HG03575 (cell line): ENCODE measurements around the gene PRDM1.
A peak's percentile ranks its signal among the peaks of the same experiment; 100 is the strongest.

Experiments
- ATAC-seq: cut with Tn5 transposase; IDR thresholded peaks from one replicate; pipeline ENCODE4 v1.9.1; 2021; ENCODE audit not compliant: unreplicated experiment, insufficient number of reproducible peaks, low FRiP score; ENCODE audit errors: extremely low read depth

Gene PRDM1

DNA sequence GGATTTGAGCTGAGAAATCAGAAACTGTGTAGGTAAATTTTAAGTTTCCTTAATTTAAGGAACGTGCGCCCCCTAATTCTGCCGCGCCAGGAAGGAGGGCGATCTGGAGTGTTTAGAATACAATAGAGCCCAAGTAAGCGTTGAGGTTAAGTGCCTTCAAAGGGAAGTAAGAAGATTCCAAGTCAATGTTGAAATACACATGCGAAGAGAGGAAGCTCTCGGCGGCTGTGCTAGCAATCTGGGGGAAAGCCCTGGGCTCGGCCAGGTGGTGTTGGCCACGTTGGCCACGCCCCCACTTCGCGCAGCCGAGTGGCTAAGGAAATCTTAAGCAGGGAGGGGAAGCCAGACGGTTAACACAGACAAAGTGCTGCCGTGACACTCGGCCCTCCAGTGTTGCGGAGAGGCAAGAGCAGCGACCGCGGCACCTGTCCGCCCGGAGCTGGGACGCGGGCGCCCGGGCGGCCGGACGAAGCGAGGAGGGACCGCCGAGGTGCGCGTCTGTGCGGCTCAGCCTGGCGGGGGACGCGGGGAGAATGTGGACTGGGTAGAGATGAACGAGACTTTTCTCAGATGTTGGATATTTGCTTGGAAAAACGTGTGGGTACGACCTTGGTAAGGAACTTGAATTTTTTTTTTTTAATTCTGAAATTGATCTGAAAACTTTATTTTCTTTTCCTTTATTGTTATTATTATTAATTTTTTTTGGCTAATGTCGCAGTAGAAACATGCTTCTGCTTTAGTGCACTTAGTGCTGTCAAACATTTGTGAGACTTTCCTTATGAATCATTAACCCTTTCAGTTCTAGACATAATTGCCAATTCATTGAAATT, at the start of gene PRDM1:
TSS of gene PRDM1 (plus strand) at position 353 of the 830 bp plus-strand sequence. CDS start at position 571, 218 bp downstream.
- ATAC-seq: peak; percentile 57

DNA sequence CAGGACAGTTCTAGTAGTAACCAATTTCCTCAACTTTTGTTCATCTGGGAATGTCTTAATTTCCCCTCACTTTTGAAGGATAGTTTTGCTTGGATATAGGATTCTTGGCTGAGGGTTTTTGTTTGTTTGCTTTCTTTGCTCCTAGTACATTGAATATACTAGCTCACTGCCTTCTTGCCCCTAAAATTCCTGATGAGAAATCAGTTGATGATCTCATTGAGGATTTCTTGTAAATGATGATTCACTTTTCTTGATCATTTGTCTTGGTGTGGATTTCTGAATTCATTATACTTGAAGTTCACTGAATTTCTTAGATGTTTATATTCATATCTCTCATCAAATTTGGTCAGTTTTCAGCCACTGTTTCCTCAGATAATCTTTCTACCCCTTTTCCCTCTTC, 49.1 kb upstream of the PRDM1 start:
- no peak for ATAC-seq

DNA sequence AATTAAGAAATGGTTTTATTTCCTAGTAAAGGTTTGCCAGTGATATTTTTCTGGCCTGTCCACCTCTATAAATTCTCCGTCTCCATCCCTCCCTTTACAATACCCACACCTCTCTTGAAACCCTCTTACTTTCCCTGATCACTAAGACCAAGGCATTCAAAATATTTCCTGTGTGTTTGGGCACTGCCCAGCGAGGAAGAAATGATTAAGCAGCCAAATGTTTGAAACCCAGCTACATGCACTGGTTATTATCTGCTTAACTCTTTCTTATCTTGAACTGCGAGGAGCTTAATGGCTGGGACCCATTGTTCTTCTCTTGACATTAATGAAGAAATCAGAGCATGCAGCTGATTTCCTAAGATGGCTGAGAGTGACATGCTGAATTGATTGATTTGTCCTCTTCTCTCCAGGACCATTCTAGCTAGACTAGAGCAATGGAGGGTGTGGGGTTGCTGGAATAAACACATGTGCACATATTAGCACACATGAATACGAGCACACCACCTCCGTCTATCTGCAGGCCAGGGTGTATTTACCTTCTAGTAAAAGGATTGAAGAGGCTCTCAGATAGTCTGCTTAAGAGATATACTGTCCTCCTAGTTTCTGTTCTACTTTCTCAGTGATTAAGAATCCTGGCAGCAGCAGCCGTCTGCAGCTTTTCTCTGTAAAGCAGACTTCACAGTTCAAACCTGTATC, 46.1 kb upstream of the PRDM1 start:
- no peak for ATAC-seq

DNA sequence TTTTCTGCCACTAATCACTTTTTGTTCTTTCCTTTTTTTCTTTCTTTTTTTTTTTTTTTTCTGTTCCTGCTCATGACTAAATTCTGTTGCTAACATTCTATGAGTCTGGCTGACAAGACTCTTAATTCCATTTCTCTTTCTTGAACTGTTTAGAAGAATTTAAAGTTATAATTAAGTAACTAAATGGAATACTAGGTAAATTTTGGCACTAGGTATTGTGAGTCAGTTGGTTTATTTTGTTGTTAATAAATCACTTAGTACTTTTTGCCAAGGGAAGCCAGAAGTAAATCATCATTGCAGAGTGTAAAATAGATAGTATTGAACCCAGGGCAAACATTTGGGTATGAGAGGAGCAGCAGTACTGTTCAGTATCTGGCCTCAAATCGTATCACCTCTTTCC, 42.0 kb upstream of the PRDM1 start:
- ATAC-seq: no peak

DNA sequence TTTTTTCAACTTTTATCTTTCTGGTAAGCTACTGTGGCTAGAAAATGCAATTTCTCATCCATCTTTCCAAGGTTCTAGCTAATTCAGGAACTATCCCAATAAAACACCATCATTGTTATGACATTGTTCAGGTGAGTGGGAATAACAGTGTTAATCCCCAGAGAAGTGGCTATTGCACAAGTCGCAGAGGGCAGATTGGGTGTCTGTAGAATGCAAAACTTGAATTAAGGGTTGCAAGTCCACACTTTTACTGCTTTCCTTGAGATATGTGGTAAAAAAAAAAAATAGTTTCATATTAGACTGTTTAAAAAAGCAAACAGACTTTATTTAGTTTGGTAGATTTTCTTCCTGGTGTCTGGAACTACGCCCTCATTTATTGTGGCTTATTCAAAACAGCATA, 41.1 kb upstream of the PRDM1 start:
- ATAC-seq: no peak

DNA sequence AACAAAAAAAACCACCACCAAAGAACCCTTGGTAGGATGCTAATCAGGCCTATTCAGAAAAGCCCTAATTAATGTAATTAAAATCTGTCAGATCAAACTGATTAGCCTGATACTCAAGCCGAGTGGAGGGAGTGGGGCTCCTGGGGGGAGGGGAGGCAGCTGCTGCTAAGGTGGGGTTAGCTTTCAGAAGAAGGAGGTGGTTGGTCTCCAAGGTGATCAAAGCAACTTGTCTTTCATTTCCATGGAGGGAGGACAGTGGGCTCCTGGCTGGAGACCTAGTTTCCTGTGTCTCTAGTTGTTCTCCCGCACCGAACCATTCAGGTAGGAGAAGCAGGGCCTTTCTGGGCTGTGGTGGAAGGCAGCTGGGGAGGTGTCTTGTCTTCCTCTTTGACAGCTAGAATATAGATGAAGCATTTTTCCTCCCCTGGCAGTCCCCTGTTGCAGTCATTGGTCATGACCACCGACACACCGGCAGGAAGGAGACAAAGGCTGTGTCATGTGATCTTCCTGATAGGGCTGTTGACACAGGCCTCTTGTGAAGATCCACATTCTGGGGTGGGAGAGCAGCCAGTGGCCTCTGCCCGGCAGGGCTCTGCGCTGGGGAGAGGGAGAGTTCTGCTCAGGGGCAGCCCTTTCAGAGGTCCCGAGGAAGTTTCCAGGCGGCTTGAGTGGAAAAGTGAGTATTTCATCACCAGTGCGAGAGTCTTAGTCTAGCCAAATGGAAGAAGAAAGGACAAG, 39.9 kb upstream of the PRDM1 start:
- no peak for ATAC-seq

DNA sequence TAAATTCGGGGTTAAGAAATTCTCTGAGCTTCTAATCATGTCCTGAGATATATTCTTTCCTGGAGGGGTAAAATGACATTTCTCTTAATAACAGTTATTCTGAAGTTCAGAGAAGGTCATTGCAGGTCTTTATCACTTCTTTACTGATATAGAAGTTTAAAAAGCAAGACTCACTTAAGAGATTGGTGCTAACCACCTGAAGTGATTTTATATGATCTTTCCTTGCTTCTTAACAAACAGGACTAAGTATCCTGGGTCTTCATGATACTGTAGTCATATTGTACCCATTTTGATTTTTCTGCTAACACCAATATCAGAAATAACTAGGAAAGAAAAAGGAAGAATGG, 39.3 kb upstream of the PRDM1 start:
- ATAC-seq: no peak

DNA sequence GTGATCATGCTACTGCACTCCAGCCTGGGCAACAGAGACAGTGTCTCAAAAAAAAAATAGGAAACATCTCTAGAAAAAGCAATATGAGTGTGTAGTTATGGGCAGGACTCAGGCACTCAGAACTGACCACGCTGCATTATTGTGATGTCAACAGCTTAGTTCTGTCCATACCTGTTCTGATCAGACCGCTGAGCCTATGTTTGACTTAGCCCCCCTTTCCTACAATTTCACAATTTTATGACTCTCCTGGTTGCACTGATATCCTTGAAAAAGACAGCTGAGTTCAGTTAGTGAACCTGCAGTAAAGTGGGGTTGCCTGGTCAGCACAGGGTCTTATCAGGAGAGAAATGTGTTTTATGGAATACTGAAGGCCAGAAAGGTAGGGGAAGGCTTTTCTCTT, 37.8 kb upstream of the PRDM1 start:
- no peak for ATAC-seq

DNA sequence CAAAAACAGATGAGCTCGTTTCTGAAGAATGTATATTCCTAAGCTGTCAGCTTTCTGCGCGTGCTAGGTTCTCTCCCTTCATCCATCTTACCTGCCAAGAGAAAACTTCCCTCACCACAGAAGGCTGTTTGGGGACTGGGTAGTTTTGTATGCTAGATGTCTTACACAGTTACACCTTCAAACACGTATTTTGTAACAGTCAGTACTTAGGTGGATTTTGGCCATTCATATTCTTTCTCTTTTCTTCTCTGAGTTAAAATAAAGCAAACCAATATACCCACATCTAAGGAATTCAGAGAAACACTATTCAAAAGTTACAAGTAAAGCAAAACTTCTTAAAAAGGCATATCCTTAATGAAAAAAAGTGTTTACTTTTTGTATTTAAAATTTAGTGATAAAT, 35.6 kb upstream of the PRDM1 start:
- ATAC-seq: no peak

DNA sequence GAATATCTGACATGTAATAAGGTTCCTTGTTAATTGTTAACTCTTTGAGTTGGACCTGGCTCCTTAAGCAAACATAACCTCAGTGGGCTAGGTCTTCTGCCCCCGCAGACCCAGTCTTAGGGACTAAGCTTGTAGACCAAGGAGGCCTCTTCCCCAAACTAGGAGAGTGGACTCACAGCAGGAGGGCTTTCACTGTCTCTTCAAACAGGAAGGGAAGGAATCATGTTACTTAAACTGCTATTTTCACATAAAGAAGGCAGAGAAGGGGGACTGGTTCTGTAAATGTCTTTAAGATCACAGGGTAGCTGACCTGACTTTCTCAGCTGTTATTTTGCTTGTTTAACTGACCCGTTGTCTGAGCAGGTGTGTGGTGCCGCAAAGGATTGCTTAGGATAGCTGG, 34.9 kb upstream of the PRDM1 start:
- ATAC-seq: no peak

DNA sequence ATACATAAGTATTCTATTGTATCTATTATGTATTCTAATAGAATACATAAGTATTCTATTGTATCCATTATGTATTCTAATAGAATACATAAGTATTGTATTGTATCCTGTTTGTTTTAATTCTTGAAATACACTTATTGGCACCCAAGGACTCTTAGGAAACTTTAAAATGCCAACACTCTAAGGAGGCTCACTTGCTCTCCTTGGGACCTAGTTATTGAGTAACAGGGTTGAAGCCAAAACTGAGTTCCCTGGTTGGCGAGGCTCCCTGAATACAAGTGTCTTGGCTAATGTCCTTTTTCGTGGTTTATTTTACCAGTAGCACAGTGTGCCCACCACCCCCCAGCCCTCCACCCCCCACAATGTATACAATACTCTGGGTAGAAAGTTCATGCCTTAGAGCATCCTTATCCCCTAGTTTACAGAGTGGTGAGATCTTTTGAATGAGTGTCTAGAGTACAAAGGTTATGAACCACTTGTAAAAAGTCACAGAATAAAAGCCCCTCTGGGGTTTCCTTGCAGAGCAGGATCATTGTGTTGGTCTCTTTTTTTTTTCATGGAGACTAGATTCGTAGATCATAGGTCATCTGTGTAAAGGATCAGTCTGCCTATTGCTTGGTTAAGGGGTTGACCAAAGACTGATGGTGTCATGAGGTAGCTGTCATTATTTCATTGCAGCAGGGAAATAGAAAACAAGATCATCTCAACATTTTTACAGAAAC, 32.5 kb upstream of the PRDM1 start:
- no peak for ATAC-seq

DNA sequence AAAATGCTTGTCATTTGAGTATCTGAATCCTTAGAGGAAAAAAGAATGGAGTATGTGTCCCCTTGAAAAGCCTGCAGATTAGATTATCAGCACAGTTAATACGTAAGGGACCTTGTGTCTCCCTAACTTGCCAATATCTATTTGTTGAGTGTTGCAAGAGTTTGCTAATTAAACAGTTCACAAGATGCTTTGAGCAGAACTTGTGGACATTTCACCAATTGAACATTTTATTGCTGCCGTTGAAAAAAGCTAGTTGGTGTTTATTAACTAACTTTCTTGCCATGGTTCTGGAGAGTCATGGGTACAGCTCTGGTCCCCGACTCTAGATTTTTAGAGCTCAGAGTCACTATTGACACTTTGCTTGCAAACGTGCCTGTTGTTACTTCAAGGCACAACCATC, 30.6 kb upstream of the PRDM1 start:
- no peak for ATAC-seq

DNA sequence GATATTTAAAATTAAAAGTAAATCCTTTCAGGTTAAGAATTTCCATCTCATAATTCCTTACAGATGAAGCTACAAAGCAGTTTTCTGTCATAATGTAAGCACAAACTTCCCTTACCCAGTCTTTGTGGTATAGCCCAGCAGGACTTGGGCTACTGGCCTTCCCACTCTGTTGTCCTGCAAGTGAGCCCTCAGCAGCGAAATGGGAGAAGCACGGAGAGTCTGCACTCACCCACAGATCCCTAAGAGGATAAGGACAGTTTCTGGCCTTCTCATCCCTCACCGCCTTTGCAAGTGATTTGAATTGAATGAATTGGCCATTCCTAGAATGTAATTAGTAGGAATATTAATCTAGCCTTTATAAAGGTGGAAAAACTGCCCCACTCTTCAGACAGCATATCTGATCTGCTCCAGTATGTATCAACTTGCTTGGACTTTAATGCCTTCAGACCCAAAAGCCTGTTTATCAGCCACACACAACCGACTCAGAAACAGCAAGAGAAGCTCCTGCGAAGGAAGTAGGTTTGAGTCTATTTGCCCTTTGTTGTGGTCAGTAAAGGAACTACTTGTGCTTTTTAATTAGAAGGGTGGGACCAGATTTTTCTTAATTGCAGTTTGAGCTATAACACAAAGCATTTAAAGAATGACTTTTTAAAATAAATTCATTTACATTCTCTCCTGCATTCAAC, 29.9 kb upstream of the PRDM1 start:
- no peak for ATAC-seq

DNA sequence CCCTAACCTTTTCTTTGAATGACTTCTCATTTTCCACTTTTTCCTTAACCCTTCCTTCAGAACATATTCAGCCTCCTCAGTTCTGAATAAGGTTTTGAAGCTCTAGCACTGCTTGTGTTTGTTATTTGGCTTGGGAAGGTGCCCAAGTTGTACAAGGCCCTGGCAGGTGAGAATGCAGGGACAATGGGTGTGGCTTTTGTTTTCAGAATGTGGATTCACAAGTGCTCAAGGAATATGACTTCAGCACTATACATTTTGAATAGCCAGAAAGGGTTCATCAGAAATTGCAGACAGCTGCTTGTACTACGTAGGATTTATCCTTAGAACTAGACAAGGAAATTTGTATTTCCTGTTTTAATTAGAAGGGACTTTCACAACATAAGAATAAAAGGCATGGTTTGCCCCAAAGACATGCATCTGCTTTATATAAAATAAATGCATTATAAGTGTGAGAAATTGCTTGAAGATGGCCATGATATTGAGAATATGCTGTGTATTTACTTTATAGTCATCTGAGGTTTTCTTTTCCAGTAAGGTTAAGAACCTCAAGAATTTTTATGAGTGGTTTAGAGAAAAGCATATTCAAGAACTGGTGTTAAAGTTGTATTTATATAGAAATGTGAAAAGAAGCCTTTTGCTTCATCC, 29.3 kb upstream of the PRDM1 start:
- ATAC-seq: no peak

DNA sequence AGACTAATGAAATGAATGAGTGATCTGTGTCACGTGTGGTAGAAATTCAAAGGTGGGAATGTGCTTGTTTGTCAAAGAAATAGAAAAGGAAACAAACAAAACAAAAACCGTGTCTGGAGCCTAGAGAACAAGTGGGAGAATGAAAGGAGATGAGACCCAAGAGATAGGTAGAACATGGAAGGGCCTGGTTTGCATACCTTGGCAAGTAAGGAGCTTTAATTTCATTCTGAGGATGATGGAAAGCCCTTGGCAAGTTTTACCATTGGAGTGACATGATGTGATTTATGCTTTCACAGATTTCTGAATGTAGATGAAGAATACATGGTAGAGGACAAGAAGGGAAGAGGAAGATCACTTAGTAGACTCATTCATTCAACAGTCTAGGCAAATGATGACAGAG, 26.8 kb upstream of the PRDM1 start:
- ATAC-seq: no peak

DNA sequence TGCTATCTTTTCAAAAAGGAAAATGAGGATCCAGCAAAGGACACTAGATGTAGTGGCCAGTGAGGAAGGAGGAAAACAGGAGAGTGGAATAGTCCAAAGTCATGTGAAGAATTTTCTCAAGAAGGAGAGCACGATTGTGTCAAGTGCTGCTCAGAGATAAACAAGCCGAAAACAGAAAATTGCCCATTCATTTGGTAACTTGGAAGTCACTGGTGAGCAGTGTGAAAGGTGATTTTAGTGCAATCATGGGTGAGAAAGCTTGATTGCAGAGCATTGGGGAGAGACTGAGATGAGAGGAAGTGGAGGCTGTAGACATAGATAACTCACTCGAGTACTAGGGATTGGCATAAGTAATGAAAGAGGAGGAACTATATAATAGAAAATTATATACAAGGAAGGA, 26.0 kb upstream of the PRDM1 start:
- no peak for ATAC-seq

DNA sequence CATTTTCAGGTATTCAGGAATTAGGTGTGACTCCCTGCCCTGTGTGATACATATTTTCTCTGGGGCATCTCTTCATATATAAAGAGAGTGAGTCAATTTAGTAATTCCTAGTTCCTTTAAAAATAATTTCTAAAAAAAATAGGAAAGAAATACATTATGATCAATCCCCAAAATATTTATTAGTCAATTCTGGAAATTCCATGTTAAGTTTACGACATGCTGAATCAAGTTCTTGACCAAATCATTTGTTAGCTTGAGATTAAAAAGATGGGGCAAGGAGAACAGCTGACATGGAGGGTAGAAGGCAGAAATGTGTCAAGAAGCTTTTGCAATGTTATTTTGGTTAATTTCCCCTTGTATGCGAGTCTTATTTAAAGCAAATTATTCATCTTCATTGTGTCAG, 22.7 kb upstream of the PRDM1 start:
- ATAC-seq: no peak

DNA sequence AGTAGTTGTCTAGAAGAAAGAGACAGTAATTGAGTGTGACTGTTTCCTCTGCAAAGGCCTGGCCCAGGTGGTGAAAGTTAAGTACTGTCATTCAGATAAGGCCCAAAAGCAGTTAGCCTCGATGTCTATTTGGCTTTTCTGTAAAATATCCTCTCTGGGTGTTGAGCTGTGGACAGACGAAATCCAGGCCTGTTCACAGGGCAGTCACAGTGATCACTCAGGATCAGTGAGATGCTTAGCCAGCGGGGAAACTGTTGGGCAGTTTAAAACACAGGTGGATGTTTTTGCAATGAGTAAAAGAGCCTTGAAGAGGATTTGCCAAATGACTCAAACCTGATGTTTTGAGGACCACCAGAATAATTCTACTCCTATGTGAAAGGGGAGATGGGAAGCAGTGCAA, 22.0 kb upstream of the PRDM1 start:
- ATAC-seq: no peak
